ENCODE measurements around the gene DCBLD2.

GRCh38 chr3:98875535-98875934 lies 26.0 kb downstream of the DCBLD2 start:
- TF ChIP-seq CTCF (IDR thresholded peaks at IDR 0.05): no peak
- no peak for TF ChIP-seq CHD2 (IDR thresholded peaks at IDR 0.05; ENCODE audit: low read length, partially characterized antibody)
- no peak for TF ChIP-seq MXI1 (IDR thresholded peaks at IDR 0.05; ENCODE audit: low read depth, low read length)
- TF ChIP-seq YY1 (IDR thresholded peaks at IDR 0.05; ENCODE audit: low read depth): no peak
- no peak for TF ChIP-seq SIN3A (IDR thresholded peaks at IDR 0.05; ENCODE audit: borderline replicate concordance, low read depth, low read length)
- TF ChIP-seq RFX5 (IDR thresholded peaks at IDR 0.05; ENCODE audit: low read length): no peak
- TF ChIP-seq MAX (IDR thresholded peaks at IDR 0.05; ENCODE audit: low read depth): no peak
- TF ChIP-seq EP300 (IDR thresholded peaks at IDR 0.05; ENCODE audit: borderline replicate concordance in 1 of 2, low read depth in 1 of 2, low read length in 1 of 2): no peak
- no peak for TF ChIP-seq SMC3 (IDR thresholded peaks at IDR 0.05; ENCODE audit: low read depth, low read length)
- TF ChIP-seq TAF1 (IDR thresholded peaks at IDR 0.05; ENCODE audit: borderline replicate concordance, low read depth, low read length): no peak
- TF ChIP-seq RCOR1 (IDR thresholded peaks at IDR 0.05; ENCODE audit: low read length): no peak
- no peak for TF ChIP-seq EZH2phosphoT487 (IDR thresholded peaks at IDR 0.05; ENCODE audit: borderline replicate concordance, low read depth)
- no peak for TF ChIP-seq POLR2AphosphoS5 (IDR thresholded peaks at IDR 0.05; ENCODE audit: low read depth, low read length)
